Activated effector memory CD4-positive, alpha-beta T cell treated with anti-CD3 and anti-CD28 coated beads, Interleukin-2, amount 50 U/mL, for 16 hours (primary cell): ENCODE measurements around the gene KIF13A.
"Not testable (repeated sequence)": the region's sequence is repeated elsewhere in the genome, so short reads cannot be mapped to it uniquely, and the experiment has no call there.

Source experiments
- DNase-seq: peaks from one replicate; pipeline ENCODE4 v3.0.0-alpha.2; 2020

Gene KIF13A

DNA sequence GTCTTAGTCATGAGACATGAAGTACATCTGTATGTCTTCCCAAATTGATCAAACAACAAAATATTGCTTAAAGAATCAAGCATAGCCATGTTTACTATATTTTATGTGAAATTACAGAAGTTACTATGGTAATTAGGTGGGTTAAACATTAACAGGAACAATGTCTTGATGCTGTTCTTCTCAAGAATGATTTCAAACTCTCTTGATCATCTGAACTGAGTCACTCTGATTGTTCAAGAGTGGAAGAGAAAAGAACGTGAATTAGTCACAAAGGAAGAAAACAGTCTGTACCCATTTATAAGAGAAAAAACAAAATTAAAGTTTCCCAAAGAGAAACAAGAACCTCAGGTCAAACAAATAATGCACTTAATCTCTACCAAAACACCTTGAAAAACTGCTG lies 218.6 kb downstream of the KIF13A start:
- DNase-seq, result no peak

- DNase-seq, result no peak
These were observed 219.0 kb downstream of the KIF13A start for GRCh38 chr6:17768388-17768787.

GRCh38 chr6:17762651-17763050 lies 224.8 kb downstream of the KIF13A start:
- DNase-seq, result no peak

DNA sequence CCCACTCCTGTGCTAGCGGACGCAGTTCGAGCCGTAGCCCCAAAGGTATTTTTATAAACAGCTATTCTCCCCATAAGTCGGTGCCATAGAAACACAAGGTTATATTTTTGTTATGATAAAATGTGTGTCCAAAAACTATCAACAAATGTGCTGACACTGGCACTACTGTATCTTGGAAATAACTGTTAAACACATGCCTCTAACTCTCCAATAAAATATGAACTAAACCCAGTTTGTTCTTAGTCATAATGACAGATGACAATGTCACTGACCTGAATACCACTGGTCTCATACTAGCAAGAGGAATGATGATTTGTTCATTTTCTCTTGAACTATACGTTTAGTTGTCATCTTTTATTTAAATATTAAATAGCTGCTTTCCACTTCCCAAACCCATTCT lies 229.3 kb downstream of the KIF13A start:
- no peak for DNase-seq

DNA sequence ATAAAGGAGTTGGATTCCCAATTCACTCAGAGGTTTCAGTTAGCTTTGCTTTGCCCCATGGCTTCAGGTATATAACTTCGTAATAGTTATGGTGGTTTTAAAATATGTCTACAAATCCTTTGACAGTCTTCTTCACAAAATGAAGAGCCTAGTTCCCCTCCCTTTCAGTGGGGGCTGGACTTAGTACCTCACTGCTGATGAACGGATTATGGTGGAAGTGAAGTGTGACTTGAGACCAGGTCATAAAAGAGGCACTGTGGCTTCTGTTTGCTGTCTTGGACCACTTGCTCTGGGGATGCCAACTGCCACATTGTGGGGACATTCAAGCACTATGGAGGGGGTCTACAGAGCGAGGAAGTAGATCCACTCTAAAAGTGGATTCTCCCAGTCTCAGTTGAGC lies 233.2 kb downstream of the KIF13A start:
- DNase-seq, result no peak

GRCh38 chr6:17745324-17745723 lies 242.1 kb downstream of the KIF13A start:
- DNase-seq, result not testable (repeated sequence)

- DNase-seq, result not testable (repeated sequence)
These were observed 242.6 kb downstream of the KIF13A start for GRCh38 chr6:17744757-17745308.

DNA sequence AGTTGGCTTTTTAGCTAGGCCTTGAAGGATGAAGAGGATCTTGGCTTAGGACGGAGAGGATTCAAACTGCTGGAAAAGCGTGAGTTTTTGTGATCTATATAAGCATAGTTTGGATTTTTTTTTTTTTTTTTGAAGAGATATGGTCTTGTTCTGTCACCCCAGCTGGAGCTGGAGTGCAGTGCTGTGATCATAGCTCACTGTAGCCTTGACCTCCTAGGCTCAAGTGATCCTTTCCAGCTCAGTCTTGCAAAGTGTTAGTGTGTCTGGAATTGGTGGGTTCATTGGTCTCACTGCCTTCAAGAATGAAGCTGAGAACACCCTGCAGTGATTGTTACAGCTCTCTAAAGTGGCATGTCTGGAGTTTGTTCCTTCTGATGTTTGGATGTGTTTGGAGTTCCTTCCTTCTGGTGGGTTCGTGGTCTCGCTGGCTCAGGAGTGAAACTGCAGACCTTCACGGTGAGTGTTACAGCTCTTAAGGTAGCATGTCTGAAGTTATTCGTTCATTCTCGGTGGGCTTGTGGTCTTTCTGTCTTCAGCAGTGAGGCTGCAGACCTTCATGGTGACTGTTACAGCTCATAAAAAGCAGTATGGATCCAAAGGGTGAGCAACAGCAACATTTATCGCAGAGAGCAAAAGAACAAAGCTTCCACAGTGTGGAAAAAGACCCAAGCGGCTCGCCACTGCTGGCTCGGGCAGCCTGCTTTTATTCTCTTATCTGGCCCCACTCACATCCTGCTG lies 243.2 kb downstream of the KIF13A start:
- no peak for DNase-seq

DNA sequence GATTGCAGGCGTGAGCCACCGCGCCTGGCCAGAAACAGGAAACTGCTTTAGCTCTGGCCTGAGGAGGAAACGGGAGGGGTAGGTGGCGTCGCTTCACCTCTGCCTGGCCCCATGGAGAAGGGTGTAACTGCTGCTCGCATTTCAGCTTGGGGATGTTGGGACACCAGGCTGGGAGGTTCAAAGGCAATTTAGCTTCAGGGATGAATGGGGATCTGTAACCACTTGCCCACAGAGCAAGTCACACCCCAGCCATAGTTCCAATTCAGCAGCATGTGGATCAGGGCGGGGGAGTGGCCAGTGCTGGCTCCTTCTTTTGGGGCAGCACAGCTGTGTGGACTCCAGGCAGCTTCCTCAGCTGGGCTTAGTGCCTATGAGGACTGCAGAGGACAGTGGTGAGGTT lies 245.9 kb downstream of the KIF13A start:
- no peak for DNase-seq

GRCh38 chr6:17740559-17741220 lies 246.7 kb downstream of the KIF13A start:
- no peak for DNase-seq

GRCh38 chr6:17737704-17738252 lies 249.7 kb downstream of the KIF13A start:
- no peak for DNase-seq

GRCh38 chr6:17735311-17735710 lies 252.1 kb downstream of the KIF13A start:
- not testable (repeated sequence) for DNase-seq

- DNase-seq, result no peak
These were observed 257.2 kb downstream of the KIF13A start for GRCh38 chr6:17730078-17730704.

DNA sequence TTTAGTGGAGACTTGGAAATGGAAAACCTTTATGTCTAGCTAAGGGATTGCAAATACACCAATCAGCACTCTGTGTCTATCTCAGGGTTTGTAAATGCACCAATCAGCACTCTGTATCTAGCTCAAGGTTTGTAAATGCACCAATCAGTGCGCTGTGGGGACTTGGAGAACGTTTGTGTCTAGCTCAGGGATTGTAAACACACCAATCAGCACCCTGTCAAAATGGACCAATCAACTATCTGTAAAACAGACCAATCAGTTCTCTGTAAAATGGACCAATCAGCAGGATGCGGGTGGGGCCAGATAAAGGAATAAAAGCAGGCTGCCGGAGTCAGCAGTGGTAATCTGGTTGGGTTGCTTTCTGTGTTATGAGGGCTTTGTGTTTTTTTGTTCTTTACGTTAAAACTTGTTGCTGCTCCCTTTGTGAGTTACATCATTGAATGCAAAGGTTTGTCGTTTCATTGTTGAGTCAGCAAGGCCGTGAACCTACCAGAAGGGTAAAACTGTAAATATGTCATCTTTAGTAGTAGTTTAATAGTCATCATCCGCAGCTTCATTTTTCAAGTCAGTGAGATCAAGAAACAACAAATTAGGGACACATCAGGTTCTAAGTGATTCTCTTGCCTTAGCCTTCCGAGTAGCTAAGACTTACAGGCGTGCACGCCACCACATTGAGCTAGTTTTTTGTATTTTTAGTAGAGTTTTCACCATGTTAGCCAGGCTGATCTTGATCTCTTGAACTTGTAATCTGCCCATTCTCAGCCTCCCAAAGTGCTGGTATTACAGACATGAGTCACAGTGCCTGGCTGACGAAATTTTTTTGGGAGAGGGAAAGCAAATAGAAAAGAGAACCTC lies 258.0 kb downstream of the KIF13A start:
- DNase-seq, result no peak

GRCh38 chr6:17728551-17729222 lies 258.7 kb downstream of the KIF13A start:
- DNase-seq, result no peak

DNA sequence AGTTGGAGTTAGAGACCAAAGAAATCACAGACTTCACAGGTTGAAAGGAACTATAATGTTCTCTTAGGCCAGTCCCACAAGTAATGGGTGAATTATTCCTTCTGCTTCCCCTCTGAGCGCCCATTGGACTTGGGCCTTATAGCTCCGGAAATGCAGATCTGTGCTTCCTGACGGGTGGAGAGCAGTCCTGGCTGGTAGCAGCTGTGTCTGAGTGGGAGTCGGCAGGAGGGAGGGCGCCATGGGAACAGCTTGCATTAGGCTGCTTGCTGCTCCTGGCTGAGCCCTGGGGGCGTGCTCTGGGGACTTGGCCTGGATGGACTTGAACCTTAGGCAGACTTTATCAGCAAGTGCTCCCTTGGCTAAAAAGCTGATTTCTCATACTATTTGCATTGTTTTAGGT lies 262.4 kb downstream of the KIF13A start:
- DNase-seq, result no peak

- no peak for DNase-seq
These were observed 263.1 kb downstream of the KIF13A start for GRCh38 chr6:17724341-17724740.

GRCh38 chr6:17721671-17722070 lies 265.8 kb downstream of the KIF13A start:
- no peak for DNase-seq

DNA sequence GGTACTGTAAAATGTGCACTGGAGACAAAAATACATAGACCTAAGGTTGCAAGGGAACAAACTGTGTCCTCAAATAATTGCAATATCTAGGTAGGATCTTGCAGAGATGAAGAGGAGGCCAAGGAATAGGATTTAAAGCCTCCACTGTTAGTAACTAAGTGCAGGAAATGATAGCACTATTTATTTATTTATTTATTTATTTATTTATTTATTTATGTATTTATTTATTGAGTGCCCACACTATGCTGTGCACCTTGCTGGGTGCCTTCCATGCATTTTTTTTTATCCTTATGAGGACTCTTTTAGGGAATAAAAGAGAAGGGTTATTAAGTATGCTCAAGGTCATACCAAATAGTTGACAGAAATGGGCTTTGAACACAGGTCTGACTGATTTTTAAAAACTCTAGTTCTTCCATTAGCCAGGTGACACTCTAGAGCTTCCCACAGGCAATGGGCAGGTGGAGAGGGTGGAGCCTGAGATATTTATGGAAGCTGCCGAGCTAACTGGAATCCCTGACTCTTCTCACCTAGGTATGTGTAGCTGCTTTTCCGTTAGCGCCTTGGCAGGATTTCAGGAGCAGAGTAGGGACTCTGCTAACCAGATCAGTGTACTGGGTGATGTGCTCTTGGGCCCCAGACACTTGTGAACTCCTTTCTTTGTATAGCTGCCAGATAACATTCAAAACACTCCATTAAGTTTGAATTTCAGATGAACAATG lies 268.0 kb downstream of the KIF13A start:
- no peak for DNase-seq

DNA sequence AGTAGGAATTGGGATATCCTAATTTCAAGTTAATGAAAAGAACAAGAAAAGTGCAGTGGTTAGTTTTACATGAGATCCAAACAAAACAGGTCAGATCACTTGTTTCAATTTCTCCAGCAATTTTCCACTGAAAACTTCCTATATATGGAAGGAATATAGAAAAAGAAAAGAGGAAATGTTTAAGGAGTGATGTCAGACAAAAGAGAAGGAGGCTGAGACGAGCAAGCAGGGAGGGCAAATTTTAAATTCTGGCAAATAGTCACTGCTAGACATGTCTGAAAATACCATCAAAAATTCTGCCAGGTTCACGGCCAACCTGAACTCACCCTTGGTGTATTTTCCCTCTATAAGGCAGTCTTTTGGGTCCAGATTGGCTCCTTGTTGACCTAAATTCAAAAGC lies 271.2 kb downstream of the KIF13A start:
- no peak for DNase-seq
